SK-N-SH (cell line): ENCODE measurements around the gene OR2S2. TPM values are rescaled to one million over a fixed set of nuclear protein-coding genes. Genes with fewer than 3 reads are reported as not detected.

Experiments
- CTCF ChIA-PET: fragments of 300-600, 350-600 bp; formaldehyde crosslinking; extraction: SDS; loops from one replicate; lab custom pipeline; 2021; lab: Yijun Ruan, JAX
- POLR2A ChIA-PET: fragments of 350-600 bp; sonication (Branson Sonifier 250); formaldehyde crosslinking; extraction: SDS; loops from one replicate; lab custom pipeline; 2020; ENCODE audit warnings: antibody characterized with exemption, inconsistent platforms; lab: Yijun Ruan, JAX
- DNase-seq: peaks from one replicate; pipeline ENCODE4 v3.0.0; 2012
- H2AFZ ChIP-seq: fragments of 200-600 bp; sonication (generic); 2 replicates; pipeline ENCODE4 v1.8.1; 2016; ENCODE audit warnings: antibody characterized with exemption, mild to moderate bottlenecking, low read depth
- H3F3A ChIP-seq: fragments of 200-600 bp; sonication (generic); replicated peaks from 2 replicates; pipeline ENCODE3; 2016; ENCODE audit warnings: antibody characterized with exemption, mild to moderate bottlenecking; ENCODE audit not compliant: insufficient read depth
- H3K27ac ChIP-seq, 2 experiments: fragments of 200-500 bp in 1 of 2; fragments of 200-600 bp in 1 of 2; sonication (Bioruptor generic) in 1 of 2; sonication (generic), shearing (Covaris generic) in 1 of 2; 2 replicates each; pipeline versions ENCODE4 v1.5.1 to v1.6.1; 2014 to 2016; ENCODE audit warnings: low read depth in 2 of 2, inconsistent platforms in 1 of 2, low read length in 1 of 2, mild to moderate bottlenecking in 1 of 2, mixed read lengths in 1 of 2
- H3K27me3 ChIP-seq: fragments of 200-600 bp; sonication (generic), shearing (Covaris generic); 2 replicates; pipeline ENCODE4 v1.6.1; 2016; ENCODE audit warnings: mixed run types; ENCODE audit not compliant: insufficient read depth
- H3K36me3 ChIP-seq, 2 experiments: fragments of 200-500 bp in 1 of 2; fragments of 200-600 bp in 1 of 2; sonication (Bioruptor generic) in 1 of 2; sonication (generic) in 1 of 2; replicated peaks in 1 of 2; 2 replicates each; pipeline versions ENCODE3 to v1.5.1; 2014 to 2016; ENCODE audit warnings: low read length in 1 of 2, mild to moderate bottlenecking in 1 of 2; ENCODE audit not compliant: insufficient read depth in 2 of 2, control insufficient read depth in 1 of 2
- H3K4me1 ChIP-seq, 2 experiments: fragments of 200-500 bp in 1 of 2; fragments of 200-600 bp in 1 of 2; sonication (Bioruptor generic) in 1 of 2; sonication (generic), shearing (Covaris generic) in 1 of 2; 2 replicates each; pipeline versions ENCODE4 v1.5.1 to v1.6.1; 2014 to 2016; ENCODE audit warnings: low read depth in 1 of 2, low read length in 1 of 2, mixed run types in 1 of 2; ENCODE audit not compliant: insufficient read depth in 2 of 2, control insufficient read depth in 1 of 2
- H3K4me2 ChIP-seq: fragments of 200-600 bp; sonication (generic), shearing (Covaris generic); 2 replicates; pipeline ENCODE4 v1.6.1; 2017; ENCODE audit warnings: mixed run types
- H3K4me3 ChIP-seq, 2 experiments: fragments of 200-500 bp in 1 of 2; fragments of 200-600 bp in 1 of 2; sonication (Bioruptor generic) in 1 of 2; sonication (generic), shearing (Covaris generic) in 1 of 2; 2 replicates each; pipeline versions ENCODE4 v1.5.1 to v1.8.1; 2014 to 2016; ENCODE audit warnings: low read depth in 2 of 2, inconsistent platforms in 1 of 2, low read length in 1 of 2, mild to moderate bottlenecking in 1 of 2, mixed read lengths in 1 of 2, moderate library complexity in 1 of 2
- H3K79me2 ChIP-seq: fragments of 200-600 bp; sonication (generic); 2 replicates; pipeline ENCODE4 v1.8.1; 2017; ENCODE audit warnings: mild to moderate bottlenecking; ENCODE audit not compliant: insufficient read depth
- H3K9ac ChIP-seq: fragments of 200-600 bp; sonication (generic); 2 replicates; pipeline ENCODE4 v1.6.1; 2017; ENCODE audit warnings: mixed run types
- H3K9me2 ChIP-seq: fragments of 200-600 bp; sonication (generic); 2 replicates; pipeline ENCODE4 v1.6.1; 2017; ENCODE audit warnings: mixed run types
- H3K9me3 ChIP-seq: fragments of 200-600 bp; sonication (generic); 2 replicates; pipeline ENCODE4 v1.6.1; 2017; ENCODE audit warnings: mixed run types, mild to moderate bottlenecking, moderate library complexity
- H4K20me1 ChIP-seq: fragments of 200-600 bp; sonication (generic); 2 replicates; pipeline ENCODE4 v1.6.1; 2017; ENCODE audit warnings: mild to moderate bottlenecking, mixed run types; ENCODE audit not compliant: insufficient read depth
- CHD2 ChIP-seq: fragments of 150-350 bp; IDR thresholded peaks from 2 replicates; pipeline ENCODE4 v1.6.1; 2018; ENCODE audit warnings: low read length; ENCODE audit not compliant: partially characterized antibody
- ELF1 ChIP-seq: IDR thresholded peaks from 2 replicates; pipeline ENCODE4 v1.4.0; 2012
- EZH2phosphoT487 ChIP-seq: fragments of 200-600 bp; sonication (generic); IDR thresholded peaks from 2 replicates; pipeline ENCODE4 v1.6.1; 2017; ENCODE audit warnings: low read depth, mixed run types, mild to moderate bottlenecking, antibody characterized with exemption, moderate library complexity, borderline replicate concordance
- FOSL2 ChIP-seq: IDR thresholded peaks from 2 replicates; pipeline ENCODE4 v1.4.0; 2012; ENCODE audit warnings: low read depth, mild to moderate bottlenecking, moderate library complexity, borderline replicate concordance
- FOXM1 ChIP-seq: IDR thresholded peaks from 2 replicates; pipeline ENCODE4 v1.4.0; 2012; ENCODE audit warnings: low read depth, mild to moderate bottlenecking
- GABPA ChIP-seq: IDR thresholded peaks from 2 replicates; pipeline ENCODE4 v1.4.0; 2012; ENCODE audit warnings: low read depth, mild to moderate bottlenecking
- MEF2A ChIP-seq: IDR thresholded peaks from 2 replicates; pipeline ENCODE4 v1.4.0; 2012; ENCODE audit warnings: low read depth, borderline replicate concordance
- MXI1 ChIP-seq: IDR thresholded peaks from 2 replicates; pipeline ENCODE4 v1.6.1; 2012; ENCODE audit warnings: mild to moderate bottlenecking, low read depth, low read length, improper control_type of control experiment
- NFIC ChIP-seq: IDR thresholded peaks from 2 replicates; pipeline ENCODE4 v1.4.0; 2012; ENCODE audit warnings: borderline replicate concordance
- POLR2AphosphoS5 ChIP-seq: IDR thresholded peaks from 2 replicates; pipeline ENCODE4 v1.6.1; 2012; ENCODE audit warnings: low read depth, low read length
- RCOR1 ChIP-seq: fragments of 150-350 bp; IDR thresholded peaks from 2 replicates; pipeline ENCODE4 v1.6.1; 2017; ENCODE audit warnings: antibody characterized with exemption, low read length
- RFX5 ChIP-seq: IDR thresholded peaks from 2 replicates; pipeline ENCODE4 v1.6.1; 2012; ENCODE audit warnings: mild to moderate bottlenecking, improper control_type of control experiment, low read length
- RXRA ChIP-seq: IDR thresholded peaks from 2 replicates; pipeline ENCODE4 v1.4.0; 2012; ENCODE audit warnings: low read depth, mild to moderate bottlenecking, borderline replicate concordance
- SIN3A ChIP-seq: IDR thresholded peaks from 2 replicates; pipeline ENCODE4 v1.6.1; 2012; ENCODE audit warnings: low read depth, mild to moderate bottlenecking, low read length, moderate library complexity, borderline replicate concordance
- TEAD4 ChIP-seq: IDR thresholded peaks from 2 replicates; pipeline ENCODE4 v1.4.0; 2012; ENCODE audit warnings: mild to moderate bottlenecking, borderline replicate concordance; ENCODE audit not compliant: insufficient read depth
- YY1 ChIP-seq: IDR thresholded peaks from 2 replicates; pipeline ENCODE4 v1.4.0; 2012; ENCODE audit warnings: low read depth, mild to moderate bottlenecking
- WGBS: methylation state at CpG from one replicate; pipeline ENCODE4 v1.1.6; 2017; ENCODE audit warnings: low lambda C conversion rate; 5-methylcytosine and 5-hydroxymethylcytosine counted together
- polyA plus RNA-seq, 3 experiments: library from polyadenylated mRNA; depleted of rRNA; stranded (reverse); fragments of >200 nt; gene quantifications; 2 replicates each; pipeline ENCODE4 v1.2.3, GENCODE V29; 2012
- TF ChIP-seq, protein P1 (sequence below): fragments of 150-350 bp; IDR thresholded peaks from 2 replicates; pipeline ENCODE4 v1.6.1; 2016; ENCODE audit warnings: mild to moderate bottlenecking, low read depth, low read length
- TF ChIP-seq, protein P2 (sequence below): IDR thresholded peaks from 2 replicates; pipeline ENCODE4 v1.4.0; 2012; ENCODE audit warnings: low read depth, borderline replicate concordance
- TF ChIP-seq, protein P3 (sequence below): IDR thresholded peaks from 2 replicates; pipeline ENCODE4; 2012
- TF ChIP-seq, protein P4 (sequence below): IDR thresholded peaks from 2 replicates; pipeline ENCODE4 v1.6.1; 2012; ENCODE audit warnings: mild to moderate bottlenecking, low read depth, low read length, moderate library complexity

The OR2S2 gene
- polyA plus RNA-seq, 1 of the 3 experiments (the other 2 are of a cell fraction), result not detected

DNA sequence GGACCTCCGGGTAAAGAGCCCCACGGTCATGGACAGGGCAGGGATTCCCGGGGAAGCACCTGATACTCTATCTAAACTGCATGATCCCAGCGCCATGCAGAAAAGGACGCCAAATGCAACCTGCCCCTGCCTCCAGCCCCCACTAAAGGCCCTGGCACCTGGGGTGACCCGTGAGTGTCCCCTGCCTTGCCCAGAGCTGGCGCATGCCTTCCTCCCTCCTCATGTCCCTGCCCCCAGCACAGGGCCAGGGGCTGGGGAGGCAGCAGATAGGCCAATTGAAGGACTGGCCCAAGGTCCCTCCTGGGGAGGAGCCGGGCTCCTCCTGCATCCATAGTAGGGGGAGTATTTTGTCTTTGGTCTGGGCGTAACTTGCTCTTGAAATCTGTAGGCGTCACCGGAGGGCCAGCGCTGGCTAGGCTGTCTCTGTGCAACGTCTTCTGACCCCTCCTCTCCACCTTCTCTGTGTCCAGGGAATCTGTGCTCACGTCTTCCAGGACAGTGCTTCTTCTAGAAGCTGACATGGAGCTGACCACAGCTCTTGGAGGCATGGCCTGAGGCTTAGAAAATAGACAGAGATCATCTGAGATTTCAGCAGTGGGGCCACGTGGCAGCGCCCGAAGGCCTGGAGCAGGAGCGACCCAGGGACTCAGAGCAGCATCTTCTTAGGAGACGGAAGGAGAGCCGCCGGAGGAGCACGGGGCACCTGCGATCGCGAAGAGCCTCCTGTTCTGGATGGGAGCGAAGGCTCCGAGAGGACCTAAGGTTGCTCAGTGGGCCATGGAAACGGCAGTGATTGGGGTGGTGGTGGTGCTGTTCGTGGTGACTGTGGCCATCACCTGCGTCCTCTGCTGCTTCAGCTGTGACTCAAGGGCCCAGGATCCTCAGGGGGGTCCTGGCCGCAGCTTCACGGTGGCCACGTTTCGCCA lies 48.0 kb downstream of the OR2S2 start:
- WGBS, result 97% methylated on average over 20 of the region's 34 CpGs
- Histone ChIP-seq H3K36me3 (no peaks in the 10 kb centered on the region), H3K27ac (no peak overlapping the region; a peak in 1 of 4 replicates), H3K4me3 (no peak overlapping the region), H3K27me3 (no peaks in the 10 kb centered on the region), H3K79me2 (no peaks in the 10 kb centered on the region; the same call in 1 of the 2 replicates), H3K9me3 (no peaks in the 10 kb centered on the region), H3K4me2 (no peak overlapping the region), H3K9me2 (no peaks in the 10 kb centered on the region), H3K4me1 (peaks cover 38 to 43% of the 10 kb centered on the region in 2 experiments; a peak in 3 of 4 replicates), H3F3A (peaks cover 34% of the 10 kb centered on the region), H4K20me1 (no peaks in the 10 kb centered on the region), H3K9ac (no peak overlapping the region), H2AFZ (no peak overlapping the region)
- no peak for DNase-seq
- TF ChIP-seq RFX5 (no peak), FOSL2 (no peak), CHD2 (no peak)
- TF ChIP-seq, protein P1, sequence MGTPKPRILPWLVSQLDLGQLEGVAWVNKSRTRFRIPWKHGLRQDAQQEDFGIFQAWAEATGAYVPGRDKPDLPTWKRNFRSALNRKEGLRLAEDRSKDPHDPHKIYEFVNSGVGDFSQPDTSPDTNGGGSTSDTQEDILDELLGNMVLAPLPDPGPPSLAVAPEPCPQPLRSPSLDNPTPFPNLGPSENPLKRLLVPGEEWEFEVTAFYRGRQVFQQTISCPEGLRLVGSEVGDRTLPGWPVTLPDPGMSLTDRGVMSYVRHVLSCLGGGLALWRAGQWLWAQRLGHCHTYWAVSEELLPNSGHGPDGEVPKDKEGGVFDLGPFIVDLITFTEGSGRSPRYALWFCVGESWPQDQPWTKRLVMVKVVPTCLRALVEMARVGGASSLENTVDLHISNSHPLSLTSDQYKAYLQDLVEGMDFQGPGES, result no peak
- ChIA-PET CTCF (interaction anchor here (0.9 to 2.3 kb wide), 4 partner anchors 14 to 98 kb away, joined by 3 to 10 read pairs (median 3); no protein-coding TSS in a partner anchor), POLR2A (no interaction called here)

DNA sequence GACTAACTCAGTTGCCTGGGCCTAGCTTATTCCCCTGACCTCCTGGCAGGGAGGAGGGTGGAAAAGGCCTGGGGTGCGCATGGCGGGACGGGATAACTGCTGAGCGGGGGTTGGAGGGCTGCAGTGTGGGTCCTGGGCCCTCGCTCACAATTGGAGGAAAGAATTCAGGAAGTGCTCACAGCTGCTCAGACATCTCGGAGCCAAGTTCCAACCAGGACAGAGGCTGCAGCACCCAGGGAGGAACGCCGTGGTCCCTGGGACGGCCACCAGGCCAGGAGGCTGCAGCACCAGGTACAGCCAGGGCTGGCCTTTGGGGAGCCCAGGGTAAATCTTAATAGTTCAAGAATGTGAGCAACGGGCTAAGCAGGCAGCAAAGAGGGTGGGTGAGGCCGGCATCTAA lies 48.7 kb downstream of the OR2S2 start, which contains the start of gene SPAAR:
SPAAR (plus strand) TSS at position 217 of the 400 bp plus-strand sequence. CDS start 974 bp downstream, outside the sequence.
- peak within 1 kb of the TSS; percentile 89 to 98 for H3K27ac ChIP-seq
- H3K79me2 ChIP-seq, result no peaks in the 10 kb centered on the region; the same call in 1 of the 2 replicates
- H3K27me3 ChIP-seq, result no peaks in the 10 kb centered on the region
- ChIA-PET POLR2A (no interaction called here), CTCF (interaction anchor here (1.0 to 2.3 kb wide), 2 partner anchors 16 to 36 kb away, joined by 3 to 10 read pairs; no protein-coding TSS in a partner anchor)
- H2AFZ ChIP-seq, result peak within 1 kb of the TSS; percentile 47; the same call in 1 of the 2 replicates
- H3F3A ChIP-seq, result peaks cover 37% of the 10 kb centered on the region
- no peak for TF ChIP-seq GABPA
- TF ChIP-seq, protein P2, sequence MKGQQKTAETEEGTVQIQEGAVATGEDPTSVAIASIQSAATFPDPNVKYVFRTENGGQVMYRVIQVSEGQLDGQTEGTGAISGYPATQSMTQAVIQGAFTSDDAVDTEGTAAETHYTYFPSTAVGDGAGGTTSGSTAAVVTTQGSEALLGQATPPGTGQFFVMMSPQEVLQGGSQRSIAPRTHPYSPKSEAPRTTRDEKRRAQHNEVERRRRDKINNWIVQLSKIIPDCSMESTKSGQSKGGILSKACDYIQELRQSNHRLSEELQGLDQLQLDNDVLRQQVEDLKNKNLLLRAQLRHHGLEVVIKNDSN, result no peak
- no peak for TF ChIP-seq NFIC
- no peak for TF ChIP-seq POLR2AphosphoS5
- no peak for TF ChIP-seq RXRA
- no peak for TF ChIP-seq RFX5
- no peak for TF ChIP-seq SIN3A
- no peak for TF ChIP-seq RCOR1
- no peak for TF ChIP-seq MXI1
- no peak for TF ChIP-seq MEF2A
- TF ChIP-seq YY1, result no peak
- TF ChIP-seq FOSL2, result no peak
- TF ChIP-seq FOXM1, result no peak
- TF ChIP-seq, protein P3, sequence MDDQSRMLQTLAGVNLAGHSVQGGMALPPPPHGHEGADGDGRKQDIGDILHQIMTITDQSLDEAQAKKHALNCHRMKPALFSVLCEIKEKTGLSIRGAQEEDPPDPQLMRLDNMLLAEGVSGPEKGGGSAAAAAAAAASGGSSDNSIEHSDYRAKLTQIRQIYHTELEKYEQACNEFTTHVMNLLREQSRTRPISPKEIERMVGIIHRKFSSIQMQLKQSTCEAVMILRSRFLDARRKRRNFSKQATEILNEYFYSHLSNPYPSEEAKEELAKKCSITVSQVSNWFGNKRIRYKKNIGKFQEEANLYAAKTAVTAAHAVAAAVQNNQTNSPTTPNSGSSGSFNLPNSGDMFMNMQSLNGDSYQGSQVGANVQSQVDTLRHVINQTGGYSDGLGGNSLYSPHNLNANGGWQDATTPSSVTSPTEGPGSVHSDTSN, result no peak
- TF ChIP-seq ELF1, result no peak
- TF ChIP-seq TEAD4, result no peak
- no peak for TF ChIP-seq EZH2phosphoT487
- TF ChIP-seq, protein P4, sequence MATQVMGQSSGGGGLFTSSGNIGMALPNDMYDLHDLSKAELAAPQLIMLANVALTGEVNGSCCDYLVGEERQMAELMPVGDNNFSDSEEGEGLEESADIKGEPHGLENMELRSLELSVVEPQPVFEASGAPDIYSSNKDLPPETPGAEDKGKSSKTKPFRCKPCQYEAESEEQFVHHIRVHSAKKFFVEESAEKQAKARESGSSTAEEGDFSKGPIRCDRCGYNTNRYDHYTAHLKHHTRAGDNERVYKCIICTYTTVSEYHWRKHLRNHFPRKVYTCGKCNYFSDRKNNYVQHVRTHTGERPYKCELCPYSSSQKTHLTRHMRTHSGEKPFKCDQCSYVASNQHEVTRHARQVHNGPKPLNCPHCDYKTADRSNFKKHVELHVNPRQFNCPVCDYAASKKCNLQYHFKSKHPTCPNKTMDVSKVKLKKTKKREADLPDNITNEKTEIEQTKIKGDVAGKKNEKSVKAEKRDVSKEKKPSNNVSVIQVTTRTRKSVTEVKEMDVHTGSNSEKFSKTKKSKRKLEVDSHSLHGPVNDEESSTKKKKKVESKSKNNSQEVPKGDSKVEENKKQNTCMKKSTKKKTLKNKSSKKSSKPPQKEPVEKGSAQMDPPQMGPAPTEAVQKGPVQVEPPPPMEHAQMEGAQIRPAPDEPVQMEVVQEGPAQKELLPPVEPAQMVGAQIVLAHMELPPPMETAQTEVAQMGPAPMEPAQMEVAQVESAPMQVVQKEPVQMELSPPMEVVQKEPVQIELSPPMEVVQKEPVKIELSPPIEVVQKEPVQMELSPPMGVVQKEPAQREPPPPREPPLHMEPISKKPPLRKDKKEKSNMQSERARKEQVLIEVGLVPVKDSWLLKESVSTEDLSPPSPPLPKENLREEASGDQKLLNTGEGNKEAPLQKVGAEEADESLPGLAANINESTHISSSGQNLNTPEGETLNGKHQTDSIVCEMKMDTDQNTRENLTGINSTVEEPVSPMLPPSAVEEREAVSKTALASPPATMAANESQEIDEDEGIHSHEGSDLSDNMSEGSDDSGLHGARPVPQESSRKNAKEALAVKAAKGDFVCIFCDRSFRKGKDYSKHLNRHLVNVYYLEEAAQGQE, result no peak
- no peaks in the 10 kb centered on the region for H3K36me3 ChIP-seq
- WGBS, result 88% methylated on average over 9 of the region's 11 CpGs
- no peaks in the 10 kb centered on the region for H3K9me2 ChIP-seq
- H3K4me1 ChIP-seq, result peaks cover 38 to 46% of the 10 kb centered on the region in 2 experiments; a peak in 3 of 4 replicates
- H3K9ac ChIP-seq, result peak within 1 kb of the TSS; percentile 68; the same call in 1 of the 2 replicates
- no peak for DNase-seq
- no peak within 1 kb of the TSS for H3K4me3 ChIP-seq
- no peaks in the 10 kb centered on the region for H3K9me3 ChIP-seq
- no peaks in the 10 kb centered on the region for H4K20me1 ChIP-seq
- H3K4me2 ChIP-seq, result peak within 1 kb of the TSS; percentile 50; the same call in 1 of the 2 replicates
